Globus pallidus (tissue), 1 donor: ENCODE data around the gene ELK1.
"Not testable (repeated sequence)": the region's sequence is repeated elsewhere in the genome, so short reads cannot be mapped to it uniquely, and the experiment has no call there.

Source experiments
- DNase-seq: peaks from one replicate; pipeline ENCODE4 v3.0.0-alpha.2; 2015; ENCODE audit warnings: low spot score

Gene ELK1

GRCh38 chrX:47611489-47611888, 38.9 kb downstream of the ELK1 start:
- DNase-seq, result no peak

- DNase-seq, result no peak
These were observed 39.9 kb downstream of the ELK1 start for GRCh38 chrX:47610511-47610910.

DNA sequence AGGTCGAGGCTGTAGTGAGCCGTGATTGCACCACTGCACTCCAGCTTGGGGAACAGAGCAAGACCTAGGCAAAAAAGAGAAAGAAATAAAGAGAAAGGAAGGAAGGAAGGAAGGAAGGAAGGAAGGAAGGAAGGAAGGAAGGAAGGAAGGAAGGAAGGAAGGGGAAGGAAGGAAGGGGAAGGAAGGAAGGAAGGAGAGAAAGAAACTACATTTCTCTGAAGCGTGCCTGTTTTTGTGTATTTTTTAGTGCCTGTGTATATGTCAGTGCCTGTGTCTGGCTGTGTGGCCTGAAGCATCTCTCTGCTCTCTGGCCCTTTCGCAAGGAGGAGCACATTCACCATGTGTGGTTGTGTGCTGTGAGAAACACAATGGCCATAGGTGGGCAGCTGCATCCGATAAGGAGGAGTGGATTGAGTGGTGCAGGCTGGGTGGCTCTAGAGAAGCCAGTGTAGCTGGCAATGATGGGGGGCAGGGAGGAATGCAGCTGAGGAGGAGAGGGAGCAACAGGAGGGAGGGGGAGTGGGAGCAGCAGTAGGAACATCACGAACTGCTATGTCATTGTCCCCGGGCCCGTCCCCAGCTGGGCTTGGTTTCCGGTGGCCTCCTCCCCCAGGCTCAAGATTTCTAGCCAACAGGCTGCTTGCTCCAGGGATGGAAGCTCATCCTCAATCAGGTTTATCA, 42.1 kb downstream of the ELK1 start:
- no peak for DNase-seq

- no peak for DNase-seq
These were observed 43.3 kb downstream of the ELK1 start for GRCh38 chrX:47607091-47607490.

- DNase-seq, result no peak
These were observed 45.3 kb downstream of the ELK1 start for GRCh38 chrX:47605024-47605423.

GRCh38 chrX:47603125-47603524, 47.2 kb downstream of the ELK1 start:
- not testable (repeated sequence) for DNase-seq

DNA sequence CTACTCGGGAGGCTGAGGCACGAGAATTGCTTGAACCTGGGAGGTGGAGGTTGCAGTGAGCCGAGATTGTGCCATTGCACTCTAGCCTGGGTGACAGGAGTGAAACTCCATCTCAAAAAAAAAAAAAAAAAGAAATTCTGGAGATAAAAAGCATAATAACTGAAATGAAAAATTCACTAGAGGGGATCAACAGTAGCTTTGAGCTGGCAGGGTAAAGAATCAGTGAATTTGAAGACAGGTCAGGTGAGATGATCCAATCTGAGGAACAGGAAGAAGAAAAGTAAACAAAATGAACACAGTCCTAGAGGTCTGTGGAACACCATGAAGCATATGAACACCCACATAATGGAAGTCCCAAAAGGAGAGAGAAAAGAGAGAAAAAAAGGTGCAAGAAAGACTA, 53.1 kb downstream of the ELK1 start:
- DNase-seq, result no peak

DNA sequence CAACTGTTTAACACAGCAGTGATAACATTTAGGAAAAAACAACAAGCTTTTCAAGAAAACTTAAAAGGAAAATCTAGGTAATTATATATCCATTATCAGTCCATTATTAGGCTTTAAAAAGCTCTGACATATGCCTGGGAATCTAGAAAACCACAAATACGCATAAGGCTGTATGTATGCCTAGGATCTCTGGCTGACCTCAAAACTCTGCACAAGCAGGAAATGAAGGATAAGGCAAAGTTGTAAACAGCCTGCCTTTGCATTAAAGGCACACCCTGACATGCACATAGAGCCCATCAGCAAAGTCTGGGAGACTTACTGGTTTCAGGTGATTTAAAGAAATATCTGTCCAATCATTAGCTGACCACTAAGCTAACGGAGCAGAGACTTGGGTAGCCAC, 54.1 kb downstream of the ELK1 start:
- DNase-seq, result no peak

- DNase-seq, result no peak
These were observed 54.6 kb downstream of the ELK1 start for GRCh38 chrX:47595716-47596251.

DNA sequence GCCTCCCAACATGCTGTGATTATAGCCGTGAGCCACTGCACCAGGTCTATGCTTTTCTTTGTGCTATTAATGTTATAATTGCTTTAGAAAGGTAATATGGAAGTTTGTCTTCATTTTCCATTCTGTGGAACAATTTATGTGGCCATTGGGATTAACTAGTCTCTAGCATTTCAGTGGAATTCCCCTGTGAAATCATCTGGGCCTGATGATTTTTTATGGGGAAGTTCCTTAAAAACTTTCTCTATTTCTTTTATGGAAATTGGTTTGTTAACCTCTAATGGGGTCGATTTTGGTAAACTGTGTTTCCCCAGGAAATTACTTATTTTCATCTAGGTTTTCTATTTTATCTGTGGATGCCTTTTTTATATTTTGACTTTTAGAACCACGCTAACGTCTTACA, 56.8 kb downstream of the ELK1 start:
- DNase-seq, result no peak

- DNase-seq, result no peak
These were observed 59.4 kb downstream of the ELK1 start for GRCh38 chrX:47590984-47591383.

GRCh38 chrX:47587906-47588735, 62.2 kb downstream of the ELK1 start:
- no peak for DNase-seq

- no peak for DNase-seq
These were observed 63.1 kb downstream of the ELK1 start for GRCh38 chrX:47587091-47587891.

DNA sequence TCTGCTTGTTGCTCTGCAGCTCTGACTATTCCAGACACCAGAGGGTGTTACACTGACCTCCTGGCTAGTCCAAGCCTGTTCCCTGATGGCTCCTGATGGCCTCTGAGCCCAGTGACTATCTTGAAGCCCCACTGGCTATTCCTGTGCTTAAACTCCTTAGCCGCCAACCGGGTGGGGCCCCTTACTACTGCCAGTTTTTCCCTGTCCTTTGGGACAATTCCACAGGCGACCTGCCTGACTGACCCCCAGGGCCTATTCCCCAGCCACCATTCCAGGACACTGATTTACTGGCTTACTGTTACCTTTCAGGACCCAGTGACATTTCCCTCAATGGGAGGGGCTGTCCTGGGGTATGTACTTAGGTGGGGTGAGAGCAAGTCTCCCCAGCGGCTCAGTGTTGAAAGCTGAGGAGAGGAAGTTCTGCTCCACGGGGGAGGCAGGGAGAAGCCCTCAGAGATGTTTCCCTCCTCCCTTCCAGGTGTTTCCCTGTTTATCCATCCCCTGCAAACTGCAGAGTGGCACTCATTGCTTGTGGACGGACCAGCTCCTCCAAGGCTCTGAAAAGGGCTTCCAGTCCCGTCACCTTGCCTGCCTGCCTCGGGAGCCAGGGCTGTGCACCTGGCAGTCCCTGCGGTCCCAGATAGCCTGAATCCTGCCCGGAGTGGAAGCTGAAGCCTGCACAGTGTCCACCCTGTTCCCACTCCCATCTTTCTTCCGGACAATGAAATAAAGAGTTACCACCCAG, 64.1 kb downstream of the ELK1 start:
- no peak for DNase-seq
